ENCODE data around the gene AHSG. TPM values are rescaled to one million over a fixed set of nuclear protein-coding genes. Genes with fewer than 3 reads are reported as not detected.

AHSG gene
- polyA plus RNA-seq, 1 donor (not counting 4 experiments of a cell fraction or from before 2014, with no cell fraction given), result 0.59 TPM

DNA sequence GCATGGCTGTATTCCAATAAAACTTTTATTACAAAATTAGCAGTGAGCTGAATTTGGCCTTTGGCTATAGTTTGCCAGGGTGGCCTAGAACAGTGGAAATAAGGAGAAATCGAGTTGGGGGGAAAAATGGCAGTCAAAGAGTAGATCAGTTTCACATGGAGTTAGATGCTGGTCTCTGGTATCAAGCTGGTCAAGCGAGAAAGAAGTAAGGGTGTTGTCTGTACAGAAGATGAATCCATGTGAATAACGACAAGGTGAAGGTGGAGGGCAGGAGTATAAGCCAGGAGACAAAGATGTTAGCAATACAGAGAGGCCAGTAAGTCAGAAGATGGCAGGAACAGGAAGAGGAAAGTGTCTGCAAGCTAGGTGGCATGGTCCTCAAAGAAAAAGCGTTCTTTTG, 11.7 kb downstream of the AHSG start:
- H3K36me3 ChIP-seq (ENCODE audit: control insufficient read depth in 2 of 2, extremely low read depth in 1 of 2, insufficient read depth in 2 of 2, low read length in 2 of 2), result no peaks in the 10 kb centered on the region
- dilution Hi-C loops (cut with MboI; ENCODE audit: extremely low pct_ligation_motif_present, low sequenced_read_pairs), result no loop called here
- H3K9me1 ChIP-seq (ENCODE audit: control insufficient read depth, extremely low read depth, insufficient read depth, low read length), result no peaks in the 10 kb centered on the region
- no peak overlapping the region for H3K27ac ChIP-seq (ENCODE audit: control insufficient read depth, insufficient read depth, low read length)
- H4K20me1 ChIP-seq (ENCODE audit: control insufficient read depth, extremely low read depth, insufficient read depth, low read length), result no peaks in the 10 kb centered on the region
- H3K9ac ChIP-seq (ENCODE audit: control insufficient read depth, extremely low read depth, insufficient read depth, low read length), result no peak overlapping the region
- H3K27me3 ChIP-seq (ENCODE audit: control insufficient read depth, extremely low read depth, insufficient read depth, low read length), result no peaks in the 10 kb centered on the region
- no peak overlapping the region for H3K4me2 ChIP-seq (ENCODE audit: control insufficient read depth, extremely low read depth, insufficient read depth, low read depth, low read length)
- TF ChIP-seq, protein P1, sequence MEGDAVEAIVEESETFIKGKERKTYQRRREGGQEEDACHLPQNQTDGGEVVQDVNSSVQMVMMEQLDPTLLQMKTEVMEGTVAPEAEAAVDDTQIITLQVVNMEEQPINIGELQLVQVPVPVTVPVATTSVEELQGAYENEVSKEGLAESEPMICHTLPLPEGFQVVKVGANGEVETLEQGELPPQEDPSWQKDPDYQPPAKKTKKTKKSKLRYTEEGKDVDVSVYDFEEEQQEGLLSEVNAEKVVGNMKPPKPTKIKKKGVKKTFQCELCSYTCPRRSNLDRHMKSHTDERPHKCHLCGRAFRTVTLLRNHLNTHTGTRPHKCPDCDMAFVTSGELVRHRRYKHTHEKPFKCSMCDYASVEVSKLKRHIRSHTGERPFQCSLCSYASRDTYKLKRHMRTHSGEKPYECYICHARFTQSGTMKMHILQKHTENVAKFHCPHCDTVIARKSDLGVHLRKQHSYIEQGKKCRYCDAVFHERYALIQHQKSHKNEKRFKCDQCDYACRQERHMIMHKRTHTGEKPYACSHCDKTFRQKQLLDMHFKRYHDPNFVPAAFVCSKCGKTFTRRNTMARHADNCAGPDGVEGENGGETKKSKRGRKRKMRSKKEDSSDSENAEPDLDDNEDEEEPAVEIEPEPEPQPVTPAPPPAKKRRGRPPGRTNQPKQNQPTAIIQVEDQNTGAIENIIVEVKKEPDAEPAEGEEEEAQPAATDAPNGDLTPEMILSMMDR (optimal IDR thresholded peaks at IDR 0.05 in 1 of 3, IDR thresholded peaks at IDR 0.05 in 1 of 3, conservative IDR thresholded peaks at IDR 0.05 in 1 of 3; ENCODE audit: extremely low read depth in 1 of 3, insufficient read depth in 2 of 3, low read length in 3 of 3), result no peak
- no peak for TF ChIP-seq EZH2 (IDR thresholded peaks at IDR 0.05; ENCODE audit: low read length)
- H2AFZ ChIP-seq (ENCODE audit: control insufficient read depth, low read length), result no peak overlapping the region
- H3K4me1 ChIP-seq (ENCODE audit: control insufficient read depth, extremely low read depth, insufficient read depth, low read length), result no peaks in the 10 kb centered on the region
- FAIRE-seq (no peak), DNase-seq (ENCODE audit: low read depth, low spot score) (no peak)
- no peaks in the 10 kb centered on the region for H3K9me3 ChIP-seq (ENCODE audit: control insufficient read depth, low read depth, low read length)
- H3K4me3 ChIP-seq (ENCODE audit: control insufficient read depth in 2 of 3, extremely low read depth in 1 of 3, insufficient read depth in 2 of 3, low read depth in 1 of 3, low read length in 3 of 3), result no peak overlapping the region
- no peaks in the 10 kb centered on the region for H3K79me2 ChIP-seq (ENCODE audit: control insufficient read depth, insufficient read depth, low read length)

GRCh38 chr3:186625600-186626042, 12.8 kb downstream of the AHSG start:
- FAIRE-seq, result no peak
- Histone ChIP-seq H3K4me2 (ENCODE audit: control insufficient read depth, extremely low read depth, insufficient read depth, low read depth, low read length) (no peak overlapping the region), H3K4me1 (ENCODE audit: control insufficient read depth, extremely low read depth, insufficient read depth, low read length) (no peaks in the 10 kb centered on the region), H3K9me3 (ENCODE audit: control insufficient read depth, low read depth, low read length) (no peaks in the 10 kb centered on the region), H3K27me3 (ENCODE audit: control insufficient read depth, extremely low read depth, insufficient read depth, low read length) (no peaks in the 10 kb centered on the region), H3K4me3 (ENCODE audit: control insufficient read depth in 2 of 3, extremely low read depth in 1 of 3, insufficient read depth in 2 of 3, low read depth in 1 of 3, low read length in 3 of 3) (no peak overlapping the region), H3K9ac (ENCODE audit: control insufficient read depth, extremely low read depth, insufficient read depth, low read length) (no peak overlapping the region), H2AFZ (ENCODE audit: control insufficient read depth, low read length) (no peak overlapping the region), H3K27ac (ENCODE audit: control insufficient read depth, insufficient read depth, low read length) (no peak overlapping the region), H3K79me2 (ENCODE audit: control insufficient read depth, insufficient read depth, low read length) (no peaks in the 10 kb centered on the region), H4K20me1 (ENCODE audit: control insufficient read depth, extremely low read depth, insufficient read depth, low read length) (no peaks in the 10 kb centered on the region), H3K36me3 (ENCODE audit: control insufficient read depth in 2 of 2, extremely low read depth in 1 of 2, insufficient read depth in 2 of 2, low read length in 2 of 2) (no peaks in the 10 kb centered on the region), H3K9me1 (ENCODE audit: control insufficient read depth, extremely low read depth, insufficient read depth, low read length) (no peaks in the 10 kb centered on the region)
- dilution Hi-C loops (cut with MboI; ENCODE audit: extremely low pct_ligation_motif_present, low sequenced_read_pairs), result no loop called here
- TF ChIP-seq, protein P1 (optimal IDR thresholded peaks at IDR 0.05 in 1 of 3, IDR thresholded peaks at IDR 0.05 in 1 of 3, conservative IDR thresholded peaks at IDR 0.05 in 1 of 3; ENCODE audit: extremely low read depth in 1 of 3, insufficient read depth in 2 of 3, low read length in 3 of 3), result no peak
- TF ChIP-seq EZH2 (IDR thresholded peaks at IDR 0.05; ENCODE audit: low read length), result no peak
- DNase-seq (ENCODE audit: low read depth, low spot score), result no peak

Data from keratinocyte (primary cell).